AG08396 (cell line): ENCODE data around the gene LAMB4.
"Not testable (repeated sequence)": the region's sequence is repeated elsewhere in the genome, so short reads cannot be mapped to it uniquely, and the experiment has no call there.

Experiments
- DNase-seq: peaks from one replicate; pipeline ENCODE4 v3.0.0; 2012; ENCODE audit warnings: low spot score, mixed read lengths

LAMB4 gene

DNA sequence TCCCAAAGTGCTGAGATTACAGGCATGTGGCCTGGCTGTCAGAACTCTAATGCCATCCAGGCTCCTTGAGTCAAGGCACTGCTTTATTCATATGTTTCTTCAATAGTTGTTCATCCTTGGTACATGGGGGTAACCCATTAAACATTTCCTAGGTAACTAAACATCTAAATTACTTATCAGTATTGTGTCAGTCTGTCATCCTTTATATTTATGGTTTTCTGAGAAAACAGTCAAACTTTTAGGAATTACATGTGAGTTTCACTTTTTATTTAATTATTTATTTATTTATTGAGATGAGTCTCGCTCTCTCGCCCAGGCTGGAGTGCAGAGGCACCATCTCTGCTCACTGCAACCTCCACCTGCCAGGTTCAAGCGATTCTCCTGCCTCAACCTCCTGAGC, 81.7 kb downstream of the LAMB4 start:
- no peak for DNase-seq

DNA sequence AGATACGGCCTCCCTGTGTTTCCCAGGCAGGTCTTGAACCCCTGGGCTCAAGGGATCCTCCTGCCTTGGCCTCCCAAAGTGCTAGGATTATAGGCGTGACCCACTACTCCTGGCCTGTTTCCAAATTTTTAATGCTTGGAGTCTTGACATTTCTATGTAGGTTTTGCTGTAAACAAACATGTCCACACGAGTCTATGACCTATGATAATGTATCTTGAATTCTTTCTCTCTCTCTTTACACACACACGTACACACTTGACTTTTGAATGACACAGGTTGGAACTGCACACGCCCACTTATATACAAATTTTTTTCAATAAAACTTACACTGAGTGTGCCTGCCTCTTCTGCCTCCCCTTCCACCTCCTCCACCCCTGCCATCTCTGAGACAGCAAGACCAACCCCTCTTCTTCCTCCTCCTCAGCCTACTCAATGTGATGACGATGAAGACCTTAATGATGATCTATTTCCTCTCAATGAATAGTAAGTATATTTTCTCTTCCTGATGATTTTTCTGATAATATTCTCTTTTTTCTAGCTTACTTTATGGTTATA, 83.1 kb downstream of the LAMB4 start:
- DNase-seq: no peak

DNA sequence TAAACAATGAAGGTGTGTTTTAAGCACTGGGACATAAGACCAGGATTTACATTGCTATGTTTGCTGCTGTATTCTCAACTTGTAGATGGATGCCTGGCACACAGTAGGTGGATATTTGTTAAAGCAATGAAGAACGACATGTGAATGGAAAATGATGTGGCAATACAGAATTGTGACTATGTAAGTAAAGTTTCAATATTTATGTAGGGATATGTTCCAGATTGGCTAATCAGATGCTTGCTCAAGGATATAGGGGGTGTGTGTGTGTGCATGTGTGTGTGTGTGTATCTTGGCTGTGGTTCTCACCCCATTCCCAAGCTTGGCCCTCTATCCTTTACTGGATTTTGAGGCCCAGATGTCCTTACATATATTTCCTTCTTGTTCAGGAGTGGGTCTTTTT, 84.5 kb downstream of the LAMB4 start:
- no peak for DNase-seq

DNA sequence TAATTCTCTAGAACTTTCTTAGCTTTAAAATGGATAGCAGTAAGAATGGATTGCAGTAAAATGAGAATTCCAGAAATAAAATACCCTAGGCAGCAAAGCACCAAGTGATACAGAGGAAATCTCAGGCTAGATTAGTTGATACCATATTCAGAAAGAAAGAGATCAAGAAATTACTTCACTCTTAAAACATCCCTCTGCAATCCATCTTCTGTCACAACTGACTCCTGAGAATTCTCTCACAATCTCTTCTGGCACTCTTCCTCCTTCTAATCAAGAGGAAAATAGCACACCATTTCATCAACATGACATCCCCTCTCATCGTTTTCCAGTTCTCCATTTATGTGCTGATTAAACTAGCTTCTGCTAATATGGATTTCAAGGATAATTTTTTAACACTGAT, 85.0 kb downstream of the LAMB4 start:
- no peak for DNase-seq

DNA sequence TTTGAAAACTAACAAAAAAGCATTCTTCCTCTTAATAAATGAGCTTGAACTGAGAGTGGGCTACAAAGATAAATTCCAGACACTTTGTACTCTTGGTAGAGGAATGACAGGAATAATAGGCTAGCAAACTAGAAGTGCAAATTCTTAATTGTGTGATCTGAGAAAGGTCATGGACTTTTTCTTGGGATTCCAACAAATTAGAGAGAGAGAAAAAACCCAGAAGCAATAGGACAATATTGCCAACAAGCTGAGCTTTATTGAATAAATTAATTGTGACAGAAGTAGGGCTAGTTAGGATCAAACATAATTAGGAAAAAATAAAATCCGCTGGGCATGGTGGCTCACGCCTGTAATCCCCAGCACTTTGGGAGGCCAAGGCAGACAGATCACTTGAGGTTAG, 85.8 kb downstream of the LAMB4 start:
- DNase-seq: no peak

DNA sequence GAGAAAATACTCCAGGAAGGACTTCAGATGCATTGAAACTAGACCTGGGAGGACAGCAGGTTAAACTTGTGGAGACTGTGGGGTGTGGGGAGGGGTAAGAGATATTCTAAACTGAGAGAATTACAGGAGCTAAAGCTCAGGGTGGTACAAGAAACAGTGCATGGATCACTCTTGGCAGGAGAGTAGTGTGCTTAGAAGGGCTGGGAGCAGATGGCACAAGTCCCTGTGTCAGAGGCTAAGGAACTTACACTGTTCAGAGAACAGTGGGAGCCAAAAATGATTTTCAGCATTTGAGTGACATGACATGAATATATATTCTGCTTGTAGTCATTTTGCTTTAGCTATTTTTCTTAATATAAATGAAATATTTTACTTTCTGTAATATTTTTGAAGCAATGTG, 91.2 kb downstream of the LAMB4 start:
- no peak for DNase-seq

DNA sequence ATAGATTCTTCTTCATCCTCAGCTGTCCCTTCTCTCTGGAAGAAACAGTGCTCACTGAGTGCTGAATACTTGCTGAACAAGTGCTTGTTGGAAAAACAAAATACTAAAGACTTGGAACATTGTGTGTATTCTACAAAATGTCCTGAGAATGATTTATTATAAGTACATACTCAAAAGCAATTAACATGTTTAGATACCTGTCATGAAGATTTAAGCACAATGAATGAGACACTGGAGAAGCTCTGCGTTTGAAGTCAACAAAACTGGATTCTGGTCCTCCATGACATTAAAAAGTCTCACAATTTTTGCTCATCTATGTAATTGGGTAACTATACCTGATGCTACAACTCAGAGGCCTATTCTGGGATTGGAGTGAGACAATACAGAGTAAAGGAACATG, 92.4 kb downstream of the LAMB4 start:
- no peak for DNase-seq

DNA sequence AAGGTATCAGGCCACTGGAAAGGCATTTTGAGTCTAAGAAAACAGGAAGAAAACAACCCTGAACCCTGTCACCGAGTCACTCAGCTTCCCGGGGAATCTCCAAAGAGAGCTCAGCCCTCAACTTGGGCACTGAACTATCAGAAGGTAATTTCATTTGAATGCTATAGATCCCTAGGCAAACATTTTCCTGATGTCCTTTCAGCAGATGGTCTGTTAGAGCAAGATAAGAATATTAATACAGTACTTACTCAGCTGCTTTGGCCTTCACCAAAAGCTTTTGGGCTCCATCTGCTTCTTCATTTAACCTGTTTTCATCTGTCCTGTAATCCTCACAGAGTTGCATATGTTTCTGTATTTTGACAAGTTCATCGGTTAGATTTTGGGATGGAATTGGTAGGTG, 93.0 kb downstream of the LAMB4 start:
- no peak for DNase-seq

DNA sequence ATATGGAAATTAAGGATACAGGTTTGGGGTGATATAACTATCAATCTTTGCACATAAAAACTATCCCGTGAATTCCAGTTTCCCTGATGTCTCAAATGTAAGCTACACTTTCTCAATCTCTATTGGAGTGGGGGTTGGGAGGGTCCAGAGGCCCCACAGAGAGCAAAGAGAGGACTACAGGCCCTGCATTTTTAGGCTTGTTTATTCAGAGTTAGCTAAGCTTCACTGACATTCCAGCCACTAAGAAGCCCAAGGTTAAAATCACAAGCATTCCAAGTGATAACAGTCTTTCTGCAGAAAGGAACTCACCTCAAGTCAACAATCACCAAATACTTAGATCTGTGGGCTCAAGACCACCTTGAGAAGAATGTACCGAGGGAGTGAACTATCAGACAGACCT, 95.6 kb downstream of the LAMB4 start:
- no peak for DNase-seq

DNA sequence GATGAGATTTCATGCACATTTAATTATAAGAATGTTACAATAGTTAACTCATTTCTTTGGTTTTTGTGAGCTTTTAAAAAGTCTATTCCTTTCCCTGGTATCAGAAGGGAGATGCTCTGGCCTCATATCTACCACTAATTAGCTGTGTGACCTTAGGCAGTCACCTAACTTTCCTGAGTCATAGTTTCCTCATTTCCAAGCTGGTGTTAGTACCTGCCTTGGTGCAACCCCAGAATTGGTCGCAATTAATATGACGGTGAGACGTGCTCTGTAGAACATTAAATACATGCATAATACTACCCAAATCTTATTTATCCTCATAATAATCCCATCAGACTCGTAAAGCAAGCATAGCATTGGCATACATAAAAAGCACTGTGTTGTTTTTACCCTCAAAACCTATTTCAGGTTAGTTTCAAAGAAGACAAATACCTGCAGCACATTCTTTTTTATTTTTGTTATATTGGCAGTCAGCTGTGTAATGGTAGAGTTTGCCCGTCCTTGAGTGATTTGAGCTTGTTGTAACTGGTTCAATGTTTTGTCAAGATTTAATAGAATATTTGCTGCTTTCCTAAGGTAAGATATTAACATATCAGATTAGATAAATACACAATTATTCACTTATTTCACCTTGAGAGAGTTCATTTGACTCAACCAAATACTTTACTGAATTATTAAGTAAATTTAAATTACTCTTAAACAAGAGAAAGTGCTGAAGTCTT, 96.2 kb downstream of the LAMB4 start:
- DNase-seq: no peak

DNA sequence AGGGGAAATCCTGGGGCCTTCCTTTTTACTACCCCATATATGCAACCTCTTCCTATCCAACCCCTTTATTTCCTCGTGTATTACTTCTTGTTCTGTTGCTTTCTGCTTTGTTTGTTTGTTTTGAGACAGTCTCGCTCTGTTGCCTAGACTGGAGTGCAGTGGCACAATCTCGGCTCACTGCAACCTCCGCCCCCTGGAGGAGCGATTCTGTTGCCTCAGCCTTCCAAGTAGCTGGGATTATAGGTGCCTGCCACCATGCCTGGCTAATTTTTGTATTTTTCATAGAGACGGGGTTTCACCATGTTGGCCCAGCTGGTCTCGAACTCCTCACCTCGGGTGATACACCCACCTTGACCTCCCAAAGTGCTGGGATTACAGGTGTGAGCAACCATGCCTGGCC, 96.9 kb downstream of the LAMB4 start:
- not testable (repeated sequence) for DNase-seq

DNA sequence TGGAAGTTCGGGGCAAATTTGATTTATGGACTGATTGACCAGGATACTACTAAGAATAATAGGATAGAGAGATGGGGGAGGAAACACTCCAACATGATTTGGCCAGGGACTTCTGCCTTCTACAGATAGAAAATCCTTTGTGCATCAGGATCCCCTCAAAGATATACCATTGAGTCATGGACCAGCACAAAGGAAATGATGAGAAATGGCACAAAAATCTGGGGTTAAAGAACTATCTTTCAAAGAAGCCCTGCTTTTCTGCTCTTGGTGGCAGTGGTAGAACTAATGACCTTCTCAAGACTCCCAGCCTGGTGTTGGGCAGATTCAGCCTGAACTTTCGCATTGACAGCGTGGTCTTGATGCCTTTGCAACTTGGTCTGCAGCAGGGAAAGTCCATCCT, 99.6 kb downstream of the LAMB4 start:
- peak; percentile 7 for DNase-seq

DNA sequence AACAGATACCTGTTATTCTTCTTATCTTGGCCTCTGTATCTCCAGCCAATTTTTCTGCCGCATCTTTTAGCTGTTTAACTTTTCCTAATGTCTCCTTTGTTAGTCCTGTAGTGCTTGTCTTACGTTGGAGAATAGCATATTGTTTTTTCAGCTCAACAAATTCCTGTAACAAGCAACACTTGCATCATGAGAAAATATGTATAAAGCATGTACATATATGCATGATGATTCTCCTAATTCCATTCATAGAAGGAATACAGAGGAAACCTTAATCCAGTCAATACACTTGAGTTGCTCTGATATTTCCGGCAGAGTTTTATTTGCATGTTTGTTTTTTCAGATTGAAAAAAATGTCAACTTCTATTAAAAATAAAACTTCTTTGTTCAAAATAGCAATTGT, 101.1 kb downstream of the LAMB4 start:
- no peak for DNase-seq

DNA sequence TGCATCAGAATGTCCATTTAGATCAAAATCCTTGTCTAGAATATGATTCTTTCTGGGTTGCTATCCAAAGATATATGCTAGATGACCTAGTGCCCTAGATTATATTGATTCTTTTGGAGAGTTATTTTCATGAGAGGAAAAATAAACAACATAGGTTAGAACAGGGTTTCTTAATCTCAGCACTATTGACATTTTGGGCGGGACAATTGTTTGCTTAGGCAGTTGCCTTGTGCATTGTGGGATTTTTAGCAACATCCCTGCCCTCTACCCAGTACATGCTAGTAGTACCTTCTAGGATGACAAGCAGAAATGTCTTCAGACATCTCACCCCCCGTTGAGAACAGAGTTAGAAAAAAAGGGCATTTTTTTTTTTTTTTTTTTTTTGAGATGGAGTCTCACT, 102.0 kb downstream of the LAMB4 start:
- no peak for DNase-seq

DNA sequence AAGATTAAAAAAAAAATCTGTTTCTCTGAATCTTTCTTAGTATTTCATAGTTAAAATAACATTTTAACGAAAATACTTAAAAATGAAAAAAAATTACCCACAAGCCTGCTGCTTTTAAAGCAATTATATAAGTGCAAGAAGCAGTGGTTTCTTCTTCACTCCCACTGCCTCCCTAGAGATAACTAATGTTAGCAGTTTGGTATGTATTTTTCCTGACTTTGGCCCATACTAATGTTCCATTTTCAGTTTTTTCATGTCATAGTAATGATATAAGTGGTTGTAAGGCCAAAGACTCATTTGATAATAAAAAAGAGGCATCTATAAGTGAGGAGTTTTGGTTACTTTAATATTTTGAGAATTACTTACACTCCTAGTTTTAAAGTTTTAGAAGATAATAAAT, 102.9 kb downstream of the LAMB4 start:
- no peak for DNase-seq

DNA sequence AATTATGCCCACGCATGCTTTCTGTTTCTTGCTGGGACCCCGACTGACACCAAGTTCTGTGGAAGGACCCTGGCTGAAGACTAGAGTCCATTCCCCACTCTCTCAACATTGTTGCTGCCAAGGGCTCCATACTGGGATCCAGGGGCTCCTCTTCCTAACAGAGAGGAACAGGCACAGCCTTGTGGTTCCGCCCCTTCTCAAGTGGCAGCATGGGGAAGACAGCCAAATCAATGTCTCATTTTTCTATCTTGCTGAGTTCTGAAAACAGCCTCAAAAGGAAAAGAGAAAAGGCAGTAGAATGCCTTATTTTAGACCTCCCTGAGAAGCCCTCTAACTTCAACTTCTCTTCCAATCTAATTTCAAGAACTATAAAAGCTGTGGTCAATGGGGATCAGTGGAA, 103.5 kb downstream of the LAMB4 start:
- DNase-seq: no peak

DNA sequence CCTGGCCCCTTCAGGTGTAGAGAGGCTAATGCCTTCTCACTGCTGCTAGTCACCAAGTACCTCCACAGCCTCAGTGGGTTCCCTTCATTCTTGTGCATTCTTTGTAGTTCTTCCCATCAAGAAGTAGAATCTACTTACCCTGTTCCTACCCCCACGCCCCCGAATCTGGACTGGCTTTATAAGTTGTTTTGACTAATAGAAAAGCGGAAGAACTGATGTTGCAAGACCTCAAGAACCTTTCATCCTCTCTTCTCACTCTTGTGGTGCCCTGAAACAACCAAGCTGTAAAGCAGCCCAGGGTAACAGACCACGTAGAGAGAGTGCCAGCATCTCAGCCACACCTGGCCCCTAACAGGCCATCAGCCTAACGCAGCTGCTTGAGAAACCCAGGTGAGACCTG, 104.0 kb downstream of the LAMB4 start:
- no peak for DNase-seq

DNA sequence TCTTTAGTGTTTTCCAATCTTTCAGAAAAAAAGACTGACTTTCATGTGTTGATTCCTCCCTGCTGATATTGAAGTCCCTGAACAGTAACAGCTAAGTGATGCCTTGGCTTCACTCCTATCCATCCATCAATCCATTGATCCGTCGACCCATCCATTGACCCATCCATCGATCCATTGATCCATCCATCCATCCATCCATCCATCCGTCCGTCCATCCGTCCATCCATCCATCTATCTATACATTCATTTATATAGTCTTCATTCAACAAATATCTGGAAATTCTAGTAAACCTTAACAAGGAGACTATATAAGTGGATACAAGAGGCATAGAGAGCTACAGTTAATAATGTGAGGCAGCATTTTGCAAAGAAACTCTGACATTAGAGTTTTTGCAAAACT, 105.6 kb downstream of the LAMB4 start:
- DNase-seq: no peak

DNA sequence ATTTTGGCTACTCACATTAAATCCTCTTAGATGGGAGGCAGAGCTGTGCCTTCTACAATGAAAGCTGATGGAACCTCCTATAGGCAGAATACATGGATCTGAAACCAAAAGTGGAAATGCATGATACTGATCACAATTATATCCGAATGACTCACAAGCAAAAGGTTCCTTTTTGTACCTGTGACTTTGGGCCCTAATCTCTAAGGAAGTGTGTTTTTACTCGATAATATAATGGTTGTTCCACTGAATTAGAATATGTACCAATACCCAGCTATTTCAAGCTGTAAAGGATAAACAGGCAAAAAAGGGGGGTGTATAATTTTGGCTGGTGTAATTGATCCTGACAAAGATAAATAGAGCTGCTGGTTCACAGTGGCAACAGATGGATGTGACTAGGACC, 109.6 kb downstream of the LAMB4 start:
- DNase-seq: no peak

DNA sequence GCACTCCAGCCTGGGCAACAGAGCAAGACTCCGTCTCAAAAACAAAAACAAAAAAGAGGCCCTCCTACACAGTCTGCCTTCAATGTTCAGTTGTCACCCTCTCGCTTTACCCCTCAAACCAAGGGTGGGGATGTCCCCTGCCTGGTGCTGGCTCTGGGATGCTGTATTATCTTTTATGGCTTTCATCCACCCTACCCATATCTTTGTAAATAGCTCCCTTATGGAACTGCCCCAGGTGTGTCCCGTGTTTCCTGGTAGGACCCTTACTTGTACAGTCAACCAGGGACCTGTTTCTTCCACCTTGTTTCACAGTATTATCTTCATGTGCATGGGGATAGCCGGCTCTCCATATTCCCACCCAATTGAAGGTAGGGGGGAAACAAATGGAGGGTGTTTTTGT, 111.5 kb downstream of the LAMB4 start:
- no peak for DNase-seq

DNA sequence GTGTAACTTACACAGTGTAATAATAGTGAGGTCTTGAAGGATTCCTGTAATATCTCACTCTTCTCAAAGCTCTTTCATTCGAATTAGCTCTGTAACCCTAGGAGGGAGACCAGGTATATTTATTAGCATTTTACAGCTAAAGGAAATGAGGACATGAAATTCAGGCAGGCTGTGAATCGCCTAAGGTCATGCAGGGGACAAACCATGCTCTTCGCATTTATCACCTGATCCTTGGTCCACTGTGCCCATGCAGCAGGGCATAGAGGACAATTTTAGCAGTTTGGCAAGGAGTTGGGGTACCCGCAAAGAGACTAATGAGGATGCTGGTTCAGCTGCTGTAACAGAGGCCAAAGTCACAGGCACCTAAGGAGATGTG, 112.4 kb downstream of the LAMB4 start:
- no peak for DNase-seq

DNA sequence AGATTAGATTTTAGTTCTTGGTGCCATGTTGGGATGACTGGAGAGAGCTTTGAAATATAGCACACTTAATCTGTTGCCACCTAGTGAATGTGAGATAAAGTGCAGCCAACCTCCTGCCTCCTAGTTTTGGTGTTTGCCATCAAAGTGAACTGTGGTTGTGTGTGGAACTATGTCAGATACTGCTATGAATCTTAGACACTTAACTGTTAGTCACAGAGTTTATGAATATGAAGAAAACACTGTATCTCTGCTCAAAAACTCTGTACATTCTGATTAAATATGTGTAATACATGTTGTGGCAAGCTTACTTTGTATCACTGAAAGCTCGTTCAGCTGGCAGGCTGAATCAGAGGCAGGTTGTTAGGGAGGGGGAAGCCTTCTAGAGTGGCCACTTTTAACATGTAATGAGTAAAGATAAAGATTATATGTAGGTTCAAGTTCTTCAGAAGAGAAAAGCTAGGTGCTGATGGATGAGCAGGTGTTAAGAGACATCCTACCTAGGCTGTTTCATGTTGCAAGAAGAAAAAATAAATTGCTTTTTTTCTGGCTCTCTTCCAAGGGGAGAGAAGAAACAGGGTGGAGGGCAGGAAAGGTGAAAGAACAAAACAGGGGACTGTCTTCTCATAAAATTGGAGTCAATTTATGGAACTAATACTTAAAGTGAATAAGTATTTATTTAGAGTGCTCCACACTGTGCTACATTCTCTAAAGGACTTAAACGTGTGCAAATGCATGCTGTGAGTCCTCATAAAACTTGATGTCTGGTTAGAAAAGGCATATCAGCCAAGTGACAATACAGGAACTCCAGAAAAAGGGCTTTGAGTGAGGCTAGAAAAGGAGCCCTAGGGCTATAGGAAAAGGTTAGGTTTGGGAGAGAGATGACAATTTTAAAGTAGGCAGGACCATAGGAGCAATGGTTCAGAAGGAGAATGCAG, 113.1 kb downstream of the LAMB4 start:
- peak; percentile 36 for DNase-seq

DNA sequence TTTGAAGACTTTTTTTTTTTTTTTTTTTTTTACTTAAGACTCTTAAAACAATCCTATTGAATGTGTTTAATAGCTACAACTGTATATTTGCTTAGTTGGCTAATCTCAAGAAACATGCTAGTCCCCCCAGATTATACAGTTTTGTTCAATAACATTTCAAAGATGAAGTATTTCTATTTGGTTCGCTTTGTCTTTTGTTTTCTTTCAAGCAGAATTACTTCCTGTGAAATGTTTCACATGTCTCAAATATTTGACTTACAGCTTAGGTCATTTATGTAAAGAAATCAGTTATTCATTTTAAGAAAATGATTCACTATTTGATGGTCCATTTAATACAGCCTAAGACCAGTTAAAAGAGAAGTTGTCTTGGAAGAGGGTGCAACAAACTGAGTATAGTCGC, 114.4 kb downstream of the LAMB4 start:
- no peak for DNase-seq
